Upper lobe of left lung (tissue), 6 donors: ENCODE data around the gene KIRREL3. TPM values are rescaled to one million over a fixed set of nuclear protein-coding genes. Genes with fewer than 3 reads are reported as not detected.

Experiments
- ATAC-seq, 2 donors: fragments of 200-7000 bp; cut with Tn5 transposase; one replicate each; pipeline ENCODE4 v1.9.1; 2022; ENCODE audit warnings: mild to moderate bottlenecking in 2 of 2, moderate library complexity in 2 of 2; ENCODE audit not compliant: low FRiP score in 2 of 2
- DNase-seq, 2 donors: peaks; one replicate each; pipeline ENCODE4 v3.0.0-alpha.2; 2019 to 2020
- H3K27ac ChIP-seq, 4 donors: fragments of 200-600 bp; sonication (generic); one replicate each; pipeline ENCODE4 v1.5.1; 2016 to 2019
- H3K27me3 ChIP-seq, 4 donors: fragments of 200-600 bp; sonication (generic); one replicate each; pipeline ENCODE4 v1.5.1; 2017 to 2019
- H3K36me3 ChIP-seq, 4 donors: fragments of 200-600 bp; sonication (generic); one replicate each; pipeline ENCODE4 v1.5.1; 2016 to 2019
- H3K4me1 ChIP-seq, 4 donors: fragments of 200-600 bp; sonication (generic); one replicate each; pipeline ENCODE4 v1.5.1; 2018 to 2019
- H3K4me3 ChIP-seq, 4 donors: fragments of 200-600 bp; sonication (generic); one replicate each; pipeline ENCODE4 v1.5.1; 2017 to 2019; ENCODE audit warnings: mild to moderate bottlenecking in 2 of 4, moderate library complexity in 1 of 4
- H3K9me3 ChIP-seq, 4 donors: fragments of 200-600 bp; sonication (generic); one replicate each; pipeline ENCODE4 v1.5.1; 2018 to 2019
- CTCF ChIP-seq, 6 experiments: fragments of 450-650 bp in 4 of 6; fragments of 200-600 bp in 2 of 6; sonication (generic) in 2 of 6; IDR thresholded peaks; one replicate each; pipeline ENCODE4 v1.5.1; 2016 to 2019; ENCODE audit warnings: antibody characterized with exemption in 6 of 6
- EP300 ChIP-seq, 4 donors: sonication (generic); formaldehyde crosslinking; IDR thresholded peaks; one replicate each; pipeline ENCODE4 v1.5.1; 2017; ENCODE audit warnings: antibody characterized with exemption in 4 of 4, control low read depth in 2 of 4
- POLR2A ChIP-seq, 4 donors: fragments of 450-650 bp; IDR thresholded peaks; one replicate each; pipeline ENCODE4 v1.5.1; 2016 to 2017; ENCODE audit warnings: antibody characterized with exemption in 4 of 4, mild to moderate bottlenecking in 2 of 4
- POLR2AphosphoS5 ChIP-seq, 2 donors: sonication (generic); formaldehyde crosslinking; IDR thresholded peaks; one replicate each; pipeline ENCODE4 v1.5.1; 2017; ENCODE audit warnings: antibody characterized with exemption in 2 of 2
- WGBS, 2 donors: methylation state at CpG; one replicate each; pipeline ENCODE4 v1.1.5; 2017 to 2018; 5-methylcytosine and 5-hydroxymethylcytosine counted together
- total RNA-seq, 6 donors: library from RNA; depleted of rRNA in 4 of 6; stranded (reverse); fragments of >200 nt in 4 of 6; gene quantifications; one replicate each; pipeline versions ENCODE4 v1.1.0 to v1.2.1, GENCODE V29; 2016 to 2021
- donor health status: DM: no; HTN: no; CAD: no; lungs with moderate emphysema.
- donor health status: DM: no; HTN: yes; CAD: no; lungs with severe emphysema.

The KIRREL3 gene
- total RNA-seq, 6 donors from 2014 or later = 0.22 to 0.24 TPM; not detected in 4

- peaks cover 26 to 39% (median 31%) of the 10 kb centered on the region in 4 donors for H3K4me1 ChIP-seq
- H3K36me3 ChIP-seq = peaks cover 0 to 13% (median 7%) of the 10 kb centered on the region in 4 donors
- ATAC-seq (no peak), DNase-seq (no peak)
- H3K4me3 ChIP-seq = no peak overlapping the region
- TF ChIP-seq POLR2AphosphoS5 (IDR thresholded peaks at IDR 0.05) = no peak
- no peak for TF ChIP-seq POLR2A (IDR thresholded peaks at IDR 0.05)
- TF ChIP-seq CTCF (IDR thresholded peaks at IDR 0.05) = no peak
- no peak for TF ChIP-seq EP300 (IDR thresholded peaks at IDR 0.05)
- WGBS, 2 donors = 90 to 98% methylated on average over 8 to 11 of the region's 11 CpGs
- no peaks in the 10 kb centered on the region for H3K27me3 ChIP-seq
- peak overlapping the region; percentile 37 to 86 (median 82) for H3K27ac ChIP-seq
- H3K9me3 ChIP-seq = no peaks in the 10 kb centered on the region
These were observed 587.1 kb downstream of the KIRREL3 start for GRCh38 chr11:126413426-126413825.

- Histone ChIP-seq H3K27me3 (no peaks in the 10 kb centered on the region), H3K4me1 (peaks cover 26 to 36% (median 28%) of the 10 kb centered on the region in 4 donors), H3K36me3 (peaks cover 0 to 24% (median 15%) of the 10 kb centered on the region in 4 donors), H3K4me3 (no peak overlapping the region), H3K27ac (peak overlapping the region in 3 of 4 donors; percentile 18 to 67 (median 58)), H3K9me3 (no peaks in the 10 kb centered on the region)
- no peak for ATAC-seq
- no peak for DNase-seq
- TF ChIP-seq POLR2AphosphoS5 (IDR thresholded peaks at IDR 0.05) = no peak
- 70 to 81% methylated on average over 6 of the region's 6 CpGs for WGBS, 2 donors
These were observed 588.6 kb downstream of the KIRREL3 start for GRCh38 chr11:126411971-126412381.

GRCh38 chr11:126410649-126411048 is 589.9 kb downstream of the KIRREL3 start:
- Histone ChIP-seq H3K36me3 (peaks cover 0 to 24% (median 16%) of the 10 kb centered on the region in 4 donors), H3K4me3 (no peak overlapping the region), H3K9me3 (no peaks in the 10 kb centered on the region), H3K4me1 (peaks cover 14 to 23% (median 22%) of the 10 kb centered on the region in 4 donors), H3K27ac (peak overlapping the region in 3 of 4 donors; percentile 43 to 61 (median 61)), H3K27me3 (no peaks in the 10 kb centered on the region)
- TF ChIP-seq POLR2AphosphoS5 (IDR thresholded peaks at IDR 0.05) (no peak), EP300 (IDR thresholded peaks at IDR 0.05) (no peak), CTCF (IDR thresholded peaks at IDR 0.05) (no peak), POLR2A (IDR thresholded peaks at IDR 0.05) (no peak)
- WGBS, 2 donors = 60 to 69% methylated on average over 6 of the region's 6 CpGs
- peak; percentile 11 to 41 for ATAC-seq
- DNase-seq = no peak

GRCh38 chr11:126409620-126409985 is 591.0 kb downstream of the KIRREL3 start:
- H3K36me3 ChIP-seq = peaks cover 0 to 24% (median 16%) of the 10 kb centered on the region in 4 donors
- no peaks in the 10 kb centered on the region for H3K27me3 ChIP-seq
- peaks cover 11 to 21% (median 17%) of the 10 kb centered on the region in 4 donors for H3K4me1 ChIP-seq
- H3K4me3 ChIP-seq = no peak overlapping the region
- no peak for TF ChIP-seq POLR2AphosphoS5 (IDR thresholded peaks at IDR 0.05)
- peak overlapping the region in 1 of 4 donors; percentile 43 for H3K27ac ChIP-seq
- no peak for ATAC-seq
- 68 to 73% methylated on average over 3 of the region's 3 CpGs for WGBS, 2 donors
- no peaks in the 10 kb centered on the region for H3K9me3 ChIP-seq
- DNase-seq = no peak

GRCh38 chr11:126408901-126409619 is 591.5 kb downstream of the KIRREL3 start:
- TF ChIP-seq POLR2A (IDR thresholded peaks at IDR 0.05) (no peak), CTCF (IDR thresholded peaks at IDR 0.05) (no peak), EP300 (IDR thresholded peaks at IDR 0.05) (no peak), POLR2AphosphoS5 (IDR thresholded peaks at IDR 0.05) (no peak)
- Histone ChIP-seq H3K27ac (peak overlapping the region in 1 of 4 donors; percentile 11), H3K9me3 (no peaks in the 10 kb centered on the region), H3K4me3 (no peak overlapping the region), H3K4me1 (peaks cover 8 to 15% (median 13%) of the 10 kb centered on the region in 4 donors), H3K36me3 (peaks cover 0 to 24% (median 16%) of the 10 kb centered on the region in 4 donors), H3K27me3 (no peaks in the 10 kb centered on the region)
- ATAC-seq = no peak
- DNase-seq = no peak
- WGBS, 2 donors = 93 to 96% methylated on average over 12 of the region's 12 CpGs
